NT2/D1 (cell line): ENCODE measurements around the gene MBD3L4.

ENCODE experiments used
- DNase-seq: peaks from one replicate; pipeline ENCODE4 v3.0.0-alpha.2; 2011; ENCODE audit warnings: low read depth, low spot score
- H3K27me3 ChIP-seq: 2 replicates; pipeline ENCODE4 v1.6.0; 2011; ENCODE audit warnings: mild to moderate bottlenecking; ENCODE audit not compliant: insufficient read length, insufficient read depth
- H3K36me3 ChIP-seq: 2 replicates; pipeline ENCODE4 v1.6.1; 2011; ENCODE audit warnings: mild to moderate bottlenecking, low read length, mixed read lengths; ENCODE audit not compliant: insufficient read depth, insufficient read length
- H3K4me1 ChIP-seq: 2 replicates; pipeline ENCODE4 v1.5.1; 2011; ENCODE audit not compliant: insufficient read depth, insufficient read length
- H3K4me3 ChIP-seq: 2 replicates; pipeline ENCODE4 v1.5.1; 2011; ENCODE audit warnings: low read depth; ENCODE audit not compliant: insufficient read length
- H3K9ac ChIP-seq: 2 replicates; pipeline ENCODE4 v1.6.0; 2011; ENCODE audit warnings: low read depth; ENCODE audit not compliant: insufficient read length
- H3K9me3 ChIP-seq: 2 replicates; pipeline ENCODE4 v1.5.1; 2011; ENCODE audit warnings: mild to moderate bottlenecking, low read length; ENCODE audit not compliant: insufficient read depth
- SUZ12 ChIP-seq: IDR thresholded peaks from 2 replicates; pipeline ENCODE4 v1.6.1; 2011; ENCODE audit not compliant: insufficient read length, insufficient read depth; ENCODE audit errors: extremely low read depth
- YY1 ChIP-seq: IDR thresholded peaks from 2 replicates; pipeline ENCODE4 v1.6.1; 2011; ENCODE audit not compliant: insufficient read length, insufficient read depth
- ZNF274 ChIP-seq: IDR thresholded peaks from 2 replicates; pipeline ENCODE4 v1.6.1; 2011; ENCODE audit warnings: mild to moderate bottlenecking, low read depth, low read length

Gene MBD3L4

DNA sequence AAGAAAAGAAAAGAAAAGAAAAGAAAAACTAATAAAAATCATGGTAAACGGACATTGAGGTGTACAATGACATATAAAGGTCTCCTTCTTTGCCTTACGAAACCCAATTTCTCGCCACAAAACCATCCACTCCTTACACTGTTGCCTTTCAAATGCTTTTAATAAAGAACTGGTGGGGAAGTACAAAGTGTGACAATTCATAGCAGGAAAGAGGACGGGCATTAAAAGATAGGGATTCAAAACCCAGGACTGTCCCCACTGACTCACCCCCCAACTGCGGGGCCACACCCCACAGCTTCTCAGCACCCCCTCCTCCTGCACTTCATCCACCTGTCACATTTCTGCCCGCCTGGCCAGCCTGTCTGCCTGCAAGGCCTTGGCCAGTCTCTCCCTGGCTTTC lies 21.2 kb downstream of the MBD3L4 start:
- no peak for DNase-seq
- H3K9ac ChIP-seq, result no peak overlapping the region
- no peaks in the 10 kb centered on the region for H3K9me3 ChIP-seq
- H3K4me3 ChIP-seq, result no peak overlapping the region
- H3K4me1 ChIP-seq, result no peaks in the 10 kb centered on the region
- H3K36me3 ChIP-seq, result no peaks in the 10 kb centered on the region
- H3K27me3 ChIP-seq, result no peaks in the 10 kb centered on the region
- TF ChIP-seq SUZ12, result no peak
- TF ChIP-seq YY1, result no peak
- no peak for TF ChIP-seq ZNF274

DNA sequence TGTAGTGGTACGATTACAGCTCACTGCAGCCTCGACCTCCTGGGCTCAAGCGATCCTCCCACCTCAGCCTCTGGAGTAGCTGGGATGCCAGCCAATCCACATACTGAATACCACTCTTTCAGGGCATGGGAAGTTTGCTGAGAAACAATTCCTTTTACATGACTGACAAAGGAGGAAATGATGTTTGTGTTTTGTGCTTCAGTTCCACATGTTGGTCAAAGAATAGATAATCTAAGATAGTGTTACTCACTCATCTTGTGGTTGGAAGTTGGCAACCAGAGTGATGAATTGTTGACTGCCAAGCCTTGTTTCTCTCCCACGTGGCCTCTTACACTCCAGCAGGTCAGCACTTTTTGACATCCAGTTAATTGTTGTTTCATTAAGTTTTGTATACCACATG lies 26.3 kb downstream of the MBD3L4 start:
- Histone ChIP-seq H3K9me3 (no peaks in the 10 kb centered on the region; the same call in 1 of the 2 replicates), H3K4me1 (no peaks in the 10 kb centered on the region), H3K36me3 (no peaks in the 10 kb centered on the region), H3K27me3 (no peaks in the 10 kb centered on the region), H3K4me3 (no peak overlapping the region), H3K9ac (no peak overlapping the region)
- no peak for DNase-seq
- TF ChIP-seq YY1 (no peak), SUZ12 (no peak), ZNF274 (no peak)

DNA sequence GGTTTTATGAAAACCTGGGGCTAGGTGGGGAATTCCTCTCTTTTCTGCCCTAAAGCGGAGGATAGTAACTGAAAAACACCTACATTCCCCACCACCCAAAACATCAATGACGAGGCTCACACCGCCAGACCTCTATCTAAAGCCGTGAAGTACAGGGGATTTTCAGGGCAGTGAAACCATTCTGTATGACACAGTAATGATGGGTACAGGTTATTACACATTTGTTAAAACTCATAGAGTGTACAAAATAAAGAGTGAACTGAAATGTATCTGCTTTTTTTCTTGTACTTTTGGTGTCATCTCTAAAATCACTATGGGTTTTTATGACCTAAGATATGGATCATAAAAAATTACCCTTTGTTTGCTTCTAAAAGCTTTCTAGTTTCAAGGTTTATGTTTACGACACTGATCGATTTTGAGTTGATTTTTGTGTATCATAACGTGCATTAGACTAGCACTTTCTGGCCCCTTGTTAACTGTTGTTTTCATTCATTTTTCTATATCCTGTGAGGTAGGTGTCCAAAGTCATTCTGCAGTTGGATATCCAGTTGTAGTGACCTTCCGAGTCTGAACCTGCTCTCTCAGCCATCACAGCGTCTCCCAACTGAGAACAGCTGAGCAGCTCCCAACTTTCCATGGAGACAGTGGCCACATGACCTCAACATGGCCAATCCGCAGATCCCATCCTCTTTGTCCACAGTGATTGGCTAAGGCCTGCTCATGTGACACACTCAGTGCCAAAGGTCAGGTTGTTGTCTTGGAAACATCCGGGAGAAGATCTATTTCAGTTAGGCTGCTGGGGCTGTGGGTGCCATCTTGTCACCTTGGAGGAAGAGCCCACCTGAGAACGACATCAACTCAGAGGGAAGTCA lies 29.0 kb downstream of the MBD3L4 start:
- H3K9me3 ChIP-seq, result no peaks in the 10 kb centered on the region; the same call in 1 of the 2 replicates
- H3K36me3 ChIP-seq, result no peaks in the 10 kb centered on the region
- no peaks in the 10 kb centered on the region for H3K27me3 ChIP-seq
- no peak for DNase-seq
- TF ChIP-seq ZNF274 (no peak), YY1 (no peak), SUZ12 (no peak)
- no peak overlapping the region for H3K9ac ChIP-seq
- no peak overlapping the region for H3K4me3 ChIP-seq
- H3K4me1 ChIP-seq, result no peaks in the 10 kb centered on the region

DNA sequence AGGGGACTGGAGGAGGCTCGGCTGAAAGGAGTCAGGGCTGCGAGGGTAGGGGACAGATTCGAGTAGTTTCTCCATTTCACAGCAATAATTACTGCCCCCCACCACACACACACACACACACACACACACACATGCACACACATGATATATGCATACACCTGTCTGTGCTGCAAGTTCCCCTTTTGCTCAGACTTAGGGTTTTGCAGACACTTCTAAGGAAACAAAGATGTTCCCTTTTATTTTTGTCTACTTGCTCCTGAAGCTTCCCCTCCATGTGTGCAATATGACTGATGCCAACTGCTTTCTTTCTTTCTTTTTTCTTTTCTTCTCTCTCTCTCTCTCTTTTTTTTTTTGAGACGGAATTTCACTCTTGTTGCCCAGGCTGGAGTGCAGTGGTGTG lies 32.1 kb downstream of the MBD3L4 start:
- no peak overlapping the region for H3K9ac ChIP-seq
- TF ChIP-seq YY1 (no peak), SUZ12 (no peak), ZNF274 (no peak)
- H3K9me3 ChIP-seq, result no peaks in the 10 kb centered on the region; the same call in 1 of the 2 replicates
- no peaks in the 10 kb centered on the region for H3K36me3 ChIP-seq
- no peaks in the 10 kb centered on the region for H3K27me3 ChIP-seq
- H3K4me1 ChIP-seq, result no peaks in the 10 kb centered on the region
- no peak for DNase-seq
- no peak overlapping the region for H3K4me3 ChIP-seq

DNA sequence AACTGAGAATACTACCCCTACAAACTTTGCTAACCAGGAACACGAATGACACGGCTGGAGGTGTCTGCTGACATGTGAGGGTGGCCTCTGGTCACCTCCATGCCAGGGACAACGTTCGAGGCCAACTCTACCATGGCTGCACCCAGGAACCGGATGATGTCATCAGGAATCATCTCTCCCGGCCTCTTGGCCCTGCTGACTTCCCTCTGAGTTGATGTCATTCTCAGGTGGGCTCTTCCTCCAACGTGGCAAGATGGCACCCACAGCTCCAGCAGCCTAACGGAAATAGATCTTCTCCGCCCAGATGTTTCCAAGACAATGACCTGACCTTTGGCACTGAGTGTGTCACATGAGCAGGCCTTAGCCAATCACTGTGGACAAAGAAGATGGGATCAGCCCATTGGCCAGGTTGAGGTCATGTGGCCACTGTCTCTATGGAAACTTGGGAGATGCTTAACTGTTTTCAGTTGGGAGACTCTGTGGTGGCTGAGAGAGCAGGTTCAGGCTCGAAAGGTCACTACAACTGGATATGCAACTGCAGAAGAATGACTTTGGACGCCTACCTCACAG lies 33.8 kb downstream of the MBD3L4 start:
- TF ChIP-seq SUZ12, result no peak
- TF ChIP-seq ZNF274, result no peak
- TF ChIP-seq YY1, result no peak
- H3K9me3 ChIP-seq, result no peaks in the 10 kb centered on the region; the same call in 1 of the 2 replicates
- H3K9ac ChIP-seq, result no peak overlapping the region
- no peak for DNase-seq
- H3K4me1 ChIP-seq, result no peaks in the 10 kb centered on the region
- no peaks in the 10 kb centered on the region for H3K27me3 ChIP-seq
- H3K36me3 ChIP-seq, result no peaks in the 10 kb centered on the region
- no peak overlapping the region for H3K4me3 ChIP-seq

DNA sequence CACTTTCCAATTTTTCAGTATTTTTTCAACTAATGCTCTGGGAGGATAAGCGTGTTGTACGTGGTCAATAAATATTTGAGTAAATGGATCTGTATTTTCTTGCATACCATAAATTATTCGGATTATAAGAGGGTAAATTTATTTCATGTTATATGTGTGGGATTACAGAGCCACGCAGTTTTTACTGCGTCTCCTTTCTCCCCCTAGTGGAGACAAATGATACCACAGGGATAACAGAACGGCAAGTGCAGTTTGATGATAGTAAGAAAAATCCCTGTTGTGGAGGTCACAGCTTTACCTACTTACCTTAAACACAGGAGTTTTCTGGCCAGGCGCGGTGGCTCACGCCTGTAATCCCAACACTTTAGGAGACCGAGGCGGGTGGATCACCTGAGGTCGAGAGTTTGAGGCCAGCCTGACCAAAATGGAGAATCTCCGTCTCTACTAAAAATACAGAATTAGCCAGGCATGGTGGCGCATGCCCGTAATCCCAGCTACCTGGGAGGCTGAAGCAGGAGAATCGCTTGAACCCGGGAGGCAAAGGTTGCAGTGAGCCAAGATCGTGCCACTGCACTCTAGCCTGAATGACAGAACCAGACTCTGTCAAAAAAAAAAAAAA lies 35.6 kb downstream of the MBD3L4 start:
- Histone ChIP-seq H3K4me3 (no peak overlapping the region), H3K4me1 (no peaks in the 10 kb centered on the region), H3K9ac (no peak overlapping the region), H3K9me3 (no peaks in the 10 kb centered on the region), H3K27me3 (no peaks in the 10 kb centered on the region), H3K36me3 (no peaks in the 10 kb centered on the region)
- DNase-seq, result peak; percentile 8
- TF ChIP-seq YY1 (no peak), ZNF274 (no peak), SUZ12 (no peak)

DNA sequence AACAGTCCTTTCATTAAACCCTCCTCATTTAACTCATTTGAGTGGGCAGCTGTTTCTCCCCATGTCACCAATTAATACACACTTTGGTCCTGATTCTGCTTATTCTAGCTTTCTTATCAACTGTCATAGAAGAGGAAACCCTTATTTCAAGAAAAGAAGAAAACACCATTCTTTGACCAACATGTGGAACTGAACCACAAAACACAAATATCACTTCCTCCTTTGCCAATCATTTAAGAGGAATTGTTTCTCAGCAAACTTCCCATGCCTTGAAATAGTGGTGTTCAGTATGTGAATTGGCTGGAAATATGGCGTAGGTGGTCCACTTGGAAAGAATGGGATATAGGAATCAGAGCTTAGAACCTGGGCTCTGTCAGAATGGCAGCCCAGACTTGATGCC lies 39.2 kb downstream of the MBD3L4 start:
- no peaks in the 10 kb centered on the region for H3K36me3 ChIP-seq
- H3K4me1 ChIP-seq, result no peaks in the 10 kb centered on the region
- H3K9ac ChIP-seq, result no peak overlapping the region
- H3K27me3 ChIP-seq, result no peaks in the 10 kb centered on the region
- no peak overlapping the region for H3K4me3 ChIP-seq
- no peak for DNase-seq
- H3K9me3 ChIP-seq, result no peaks in the 10 kb centered on the region
- no peak for TF ChIP-seq ZNF274
- no peak for TF ChIP-seq SUZ12
- TF ChIP-seq YY1, result no peak
